ENCODE results near the gene AGTRAP.

The AGTRAP gene

DNA sequence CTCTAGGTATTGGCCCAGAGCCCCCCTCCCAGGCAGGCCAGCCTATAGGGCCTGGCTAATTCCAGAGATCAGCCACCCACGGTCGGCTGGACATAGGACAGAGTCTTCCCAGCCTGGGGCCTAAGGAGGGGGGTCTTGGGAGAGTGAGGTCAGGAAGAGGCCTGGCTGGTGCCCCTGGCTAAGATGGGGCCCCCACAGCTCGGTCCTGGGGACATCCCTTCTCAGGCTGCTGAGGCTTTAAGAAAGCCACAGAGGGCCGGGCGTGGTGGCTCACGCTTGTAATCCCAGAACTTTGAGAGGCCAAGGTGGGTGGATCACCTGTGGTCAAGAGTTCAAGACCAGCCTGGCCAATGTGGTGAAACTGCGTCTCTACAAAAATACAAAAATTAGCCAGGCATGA, 28.6 kb downstream of the AGTRAP start:
- DNase-seq: no peak

GRCh38 chr1:11765661-11766428, 29.9 kb downstream of the AGTRAP start:
- DNase-seq: no peak

- no peak for DNase-seq
These were observed 30.5 kb downstream of the AGTRAP start for GRCh38 chr1:11766429-11766776.

GRCh38 chr1:11767922-11768704, 32.2 kb downstream of the AGTRAP start:
- DNase-seq: no peak

DNA sequence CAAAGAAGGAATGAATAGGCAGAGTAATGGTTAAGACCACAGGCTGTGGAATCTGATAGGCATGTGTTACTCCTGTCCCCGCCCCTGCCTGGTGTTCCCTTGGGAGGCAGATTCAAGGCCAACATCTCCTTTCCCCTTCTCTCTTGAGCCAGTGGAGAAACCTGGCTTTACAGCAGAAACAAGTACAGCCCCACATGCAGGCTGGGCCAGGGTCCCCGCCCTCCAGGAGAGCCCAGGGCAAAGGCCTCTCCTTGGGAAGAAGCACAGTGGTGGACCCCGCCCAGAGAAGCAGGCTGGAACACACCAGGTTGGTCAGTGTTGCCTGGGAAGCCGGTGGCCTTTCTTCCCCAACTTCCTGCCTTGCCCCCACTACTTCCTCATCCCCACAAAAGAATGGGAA, 32.9 kb downstream of the AGTRAP start:
- no peak for DNase-seq

DNA sequence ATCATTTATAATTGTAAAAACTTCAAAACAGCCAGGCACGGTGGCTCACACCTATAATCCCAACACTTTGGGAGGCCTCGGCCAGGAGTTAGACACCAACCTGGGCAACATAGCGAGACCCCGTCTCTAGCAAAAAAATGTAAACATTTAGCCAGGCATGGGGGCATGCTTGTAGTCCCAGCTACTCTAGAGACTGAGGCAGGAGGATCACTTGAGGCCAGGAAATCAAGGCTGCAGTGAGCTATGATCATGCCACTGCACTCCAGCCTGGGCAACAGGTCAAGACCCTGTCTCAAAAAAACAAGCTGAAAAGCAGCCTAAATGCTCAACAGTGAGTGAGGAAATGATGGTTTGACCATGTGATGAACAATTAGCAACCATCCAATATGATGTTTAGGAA, 33.3 kb downstream of the AGTRAP start:
- DNase-seq: no peak

GRCh38 chr1:11770011-11770410, 34.1 kb downstream of the AGTRAP start:
- DNase-seq: no peak

- no peak for DNase-seq
These were observed 35.6 kb downstream of the AGTRAP start for GRCh38 chr1:11771481-11772043.

DNA sequence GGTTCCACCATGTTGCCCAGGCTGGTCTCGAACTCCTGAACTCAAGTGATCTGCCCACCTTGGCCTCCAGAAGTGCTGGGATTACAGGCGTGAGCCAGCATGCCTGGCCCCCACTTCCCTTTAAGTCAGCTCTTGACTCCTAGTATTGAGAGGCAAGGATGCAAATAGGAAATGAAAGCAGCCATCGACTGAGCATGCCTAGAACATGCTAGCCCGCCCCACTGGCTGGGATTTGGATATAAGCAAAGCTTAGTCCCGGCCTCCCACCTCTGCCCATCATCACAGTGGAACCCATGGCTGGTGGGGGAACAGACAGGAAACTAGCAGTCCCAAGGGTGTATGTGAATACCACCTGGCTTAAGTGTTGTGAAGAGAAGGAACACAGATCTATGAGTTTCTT, 36.5 kb downstream of the AGTRAP start:
- no peak for DNase-seq

DNA sequence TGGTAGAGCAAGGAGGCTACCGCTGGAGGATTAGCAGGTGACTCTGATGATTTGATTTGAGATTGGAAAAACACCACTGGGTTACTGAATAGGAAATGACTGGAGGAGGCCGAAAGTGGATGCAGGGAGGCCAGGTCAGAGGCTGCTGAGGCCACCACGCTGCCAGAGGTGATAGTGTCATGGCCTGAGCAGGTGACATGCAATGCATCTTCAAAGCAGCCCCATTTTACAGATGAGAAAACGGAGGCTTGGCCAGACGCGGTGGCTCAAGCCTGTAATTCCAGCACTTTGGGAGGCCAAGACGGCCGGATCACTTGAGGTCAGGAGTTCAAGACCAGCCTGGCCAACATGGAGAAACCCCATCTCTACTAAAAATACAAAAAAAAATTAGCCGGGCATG, 38.8 kb downstream of the AGTRAP start:
- no peak for DNase-seq

GRCh38 chr1:11777658-11778322, 41.9 kb downstream of the AGTRAP start:
- no peak for DNase-seq

GRCh38 chr1:11778336-11778735, 42.4 kb downstream of the AGTRAP start:
- no peak for DNase-seq

- DNase-seq: no peak
These were observed 43.1 kb downstream of the AGTRAP start for GRCh38 chr1:11778844-11779623.

- no peak for DNase-seq
These were observed 43.9 kb downstream of the AGTRAP start for GRCh38 chr1:11779715-11780379.

DNA sequence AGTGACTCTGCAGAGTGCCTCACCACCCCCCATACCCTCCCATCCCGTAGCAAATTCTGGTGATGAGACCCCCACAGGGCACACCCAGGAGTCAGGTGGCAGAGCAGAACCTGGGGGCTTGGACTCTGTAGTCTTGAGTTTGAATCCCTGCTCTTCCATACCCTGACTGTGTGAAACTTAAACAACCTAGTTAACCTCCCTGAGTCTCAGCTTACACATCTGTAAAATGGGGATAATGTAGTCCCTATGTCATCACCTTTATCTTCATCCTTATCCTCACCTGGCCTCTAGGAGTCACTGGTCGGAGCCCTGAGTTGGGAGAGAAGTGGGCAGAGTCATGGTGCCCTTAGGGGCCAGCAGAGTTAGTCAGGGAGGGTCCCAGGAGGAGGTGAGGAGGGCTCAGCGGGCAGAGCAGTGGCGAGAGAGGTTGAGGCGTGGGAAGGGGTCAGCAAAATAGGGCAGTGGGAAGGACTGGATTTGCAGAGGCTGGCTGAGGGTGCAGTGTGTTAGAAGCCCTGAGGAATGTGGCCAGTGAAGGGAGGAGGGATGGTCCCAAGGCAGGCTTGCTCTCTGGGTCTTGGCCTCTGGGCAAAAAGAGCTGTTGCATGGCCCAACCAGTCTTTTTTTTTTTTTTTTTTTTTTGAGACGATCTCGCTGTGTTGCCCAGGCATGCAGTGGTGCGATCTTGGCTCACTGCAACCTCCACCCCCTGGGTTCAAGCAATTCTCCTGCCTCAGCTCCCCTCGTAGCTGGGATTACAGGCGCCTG, 44.6 kb downstream of the AGTRAP start:
- DNase-seq: no peak

GRCh38 chr1:11781297-11781696, 45.4 kb downstream of the AGTRAP start:
- DNase-seq: no peak

DNA sequence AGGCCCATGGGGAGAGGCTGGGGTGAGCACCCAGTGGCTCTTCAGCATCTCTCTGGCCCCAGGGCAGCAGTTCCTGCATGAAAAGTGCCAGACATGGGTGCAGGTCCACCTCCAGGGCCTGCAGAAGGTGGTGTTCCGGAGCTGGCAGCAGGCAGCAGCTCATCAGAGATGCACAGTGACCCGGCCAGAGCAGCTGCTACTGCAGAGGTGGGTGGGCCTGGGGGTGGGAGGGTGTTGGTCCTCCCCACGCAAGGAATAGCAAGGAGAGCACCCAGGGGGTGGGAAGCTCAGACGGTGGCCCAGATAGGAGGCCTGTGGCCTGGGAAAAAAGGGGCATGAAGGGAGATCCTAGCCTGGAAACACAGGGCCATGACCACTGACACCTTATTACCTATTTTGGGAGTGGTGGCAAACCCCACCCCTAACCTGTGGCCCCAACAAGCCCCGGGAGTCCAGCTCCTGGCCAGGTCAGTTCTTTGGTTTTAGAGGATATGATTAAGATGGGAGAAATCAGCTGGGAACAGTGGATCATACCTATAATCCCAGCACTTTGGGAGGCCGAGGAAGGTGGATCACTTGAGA, 46.3 kb downstream of the AGTRAP start:
- DNase-seq: no peak

- no peak for DNase-seq
These were observed 47.6 kb downstream of the AGTRAP start for GRCh38 chr1:11783556-11783955.

- no peak for DNase-seq
These were observed 48.5 kb downstream of the AGTRAP start for GRCh38 chr1:11784256-11784992.
